ENCODE results near the gene RGS12. TPM values are rescaled to one million over a fixed set of nuclear protein-coding genes. Genes with fewer than 3 reads are reported as not detected.

RGS12 gene
- total RNA-seq, 1 donor from 2014 or later: 21.9 TPM

DNA sequence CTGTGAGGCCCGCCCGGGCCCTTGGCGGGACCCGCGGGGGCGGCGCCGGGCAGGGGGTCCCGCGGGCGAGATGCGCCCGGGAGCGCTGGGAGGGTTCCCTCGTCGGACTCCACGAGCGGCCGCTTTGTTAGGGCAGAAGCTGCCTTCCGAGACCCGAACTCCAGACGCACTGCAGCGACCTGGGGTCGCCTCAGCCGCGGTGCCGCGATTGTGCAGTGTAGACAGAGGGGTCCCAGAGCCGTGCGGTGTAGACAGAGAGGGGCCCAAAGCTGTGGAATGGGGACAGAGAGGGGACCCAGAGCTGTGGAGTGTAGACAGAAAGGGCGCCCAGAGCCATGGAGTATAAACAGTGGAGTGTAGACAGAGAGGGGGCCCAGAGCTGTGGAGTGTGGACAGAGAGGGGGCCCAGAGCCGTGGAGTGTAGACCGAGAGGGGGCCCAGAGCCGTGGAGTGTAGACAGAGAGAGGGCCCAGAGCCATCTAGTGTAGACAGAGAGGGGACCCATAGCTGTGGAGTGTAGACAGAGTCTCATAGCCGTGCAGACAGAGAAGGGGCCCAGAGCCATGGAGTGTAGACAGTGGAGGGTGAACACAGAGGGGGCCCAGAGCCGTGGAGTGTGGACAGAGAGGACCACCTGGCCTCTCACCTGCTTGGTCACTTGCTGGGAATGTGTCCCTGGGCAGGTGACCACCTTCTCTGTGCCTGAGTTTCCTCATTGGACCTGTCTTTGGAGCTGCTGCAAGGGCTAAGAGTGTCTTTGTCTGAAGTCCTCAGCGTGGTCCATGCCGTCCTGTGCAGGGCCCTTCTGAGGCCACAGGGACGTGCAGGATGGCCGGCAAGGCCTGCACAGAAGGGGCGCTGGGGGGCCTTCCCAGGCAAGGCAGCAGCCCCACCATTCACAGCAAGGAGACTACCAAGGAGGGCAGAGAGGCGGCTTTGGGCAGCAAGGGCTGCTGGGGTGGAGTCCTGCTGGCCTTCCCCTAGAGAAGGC is 875 bp downstream of the RGS12 start:
- H3K9ac ChIP-seq (ENCODE audit: low read length): peak overlapping the region; percentile 95
- H3K79me2 ChIP-seq (ENCODE audit: insufficient read depth, low read length): peaks cover 52% of the 10 kb centered on the region
- H2AFZ ChIP-seq (ENCODE audit: low read depth, low read length): peak overlapping the region; percentile 66
- Mint-ChIP-seq H3K9me3 (ENCODE audit: unreplicated experiment) (peaks cover 4% of the 10 kb centered on the region), H3K36me3 (ENCODE audit: low read depth, unreplicated experiment) (peaks cover 3% of the 10 kb centered on the region), H3K4me3 (ENCODE audit: unreplicated experiment) (peak overlapping the region; percentile 90), H3K4me1 (ENCODE audit: low read depth, unreplicated experiment) (peaks cover 5% of the 10 kb centered on the region), H3K27me3 (ENCODE audit: low read depth, unreplicated experiment) (peaks cover 8% of the 10 kb centered on the region), H3K27ac (ENCODE audit: unreplicated experiment) (peak overlapping the region; percentile 58)
- FAIRE-seq (no peak), DNase-seq (ENCODE audit: low read depth) (no peak)
- H3K27me3 ChIP-seq (ENCODE audit: insufficient read depth, low read length): no peaks in the 10 kb centered on the region
- H3K4me2 ChIP-seq (ENCODE audit: low read length): peak overlapping the region; percentile 99
- peak overlapping the region; percentile 66 for H3K27ac ChIP-seq (ENCODE audit: low read depth, low read length)
- no peaks in the 10 kb centered on the region for H3K36me3 ChIP-seq (ENCODE audit: insufficient read depth, low read length)
- H3K4me1 ChIP-seq (ENCODE audit: insufficient read depth, low read length): peaks cover 16% of the 10 kb centered on the region
- H3K9me3 ChIP-seq (ENCODE audit: insufficient read depth, low read depth, low read length): peaks cover 4% of the 10 kb centered on the region
- H4K20me1 ChIP-seq (ENCODE audit: insufficient read depth, low read length): peaks cover 41% of the 10 kb centered on the region
- peak overlapping the region; percentile 84 for H3K4me3 ChIP-seq (ENCODE audit: insufficient read depth, low read depth, low read length)
- TF ChIP-seq, protein P1, sequence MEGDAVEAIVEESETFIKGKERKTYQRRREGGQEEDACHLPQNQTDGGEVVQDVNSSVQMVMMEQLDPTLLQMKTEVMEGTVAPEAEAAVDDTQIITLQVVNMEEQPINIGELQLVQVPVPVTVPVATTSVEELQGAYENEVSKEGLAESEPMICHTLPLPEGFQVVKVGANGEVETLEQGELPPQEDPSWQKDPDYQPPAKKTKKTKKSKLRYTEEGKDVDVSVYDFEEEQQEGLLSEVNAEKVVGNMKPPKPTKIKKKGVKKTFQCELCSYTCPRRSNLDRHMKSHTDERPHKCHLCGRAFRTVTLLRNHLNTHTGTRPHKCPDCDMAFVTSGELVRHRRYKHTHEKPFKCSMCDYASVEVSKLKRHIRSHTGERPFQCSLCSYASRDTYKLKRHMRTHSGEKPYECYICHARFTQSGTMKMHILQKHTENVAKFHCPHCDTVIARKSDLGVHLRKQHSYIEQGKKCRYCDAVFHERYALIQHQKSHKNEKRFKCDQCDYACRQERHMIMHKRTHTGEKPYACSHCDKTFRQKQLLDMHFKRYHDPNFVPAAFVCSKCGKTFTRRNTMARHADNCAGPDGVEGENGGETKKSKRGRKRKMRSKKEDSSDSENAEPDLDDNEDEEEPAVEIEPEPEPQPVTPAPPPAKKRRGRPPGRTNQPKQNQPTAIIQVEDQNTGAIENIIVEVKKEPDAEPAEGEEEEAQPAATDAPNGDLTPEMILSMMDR (IDR thresholded peaks at IDR 0.05; ENCODE audit: insufficient read depth, low read depth, low read length): no peak
- no peak for TF ChIP-seq EZH2 (IDR thresholded peaks at IDR 0.05; ENCODE audit: insufficient read depth, low read length)

- no peak for TF ChIP-seq EZH2 (IDR thresholded peaks at IDR 0.05; ENCODE audit: insufficient read depth, low read length)
- TF ChIP-seq, protein P1 (IDR thresholded peaks at IDR 0.05; ENCODE audit: insufficient read depth, low read depth, low read length): no peak
- Histone ChIP-seq H3K4me1 (ENCODE audit: insufficient read depth, low read length) (peaks cover 16% of the 10 kb centered on the region), H3K9ac (ENCODE audit: low read length) (no peak overlapping the region), H3K27ac (ENCODE audit: low read depth, low read length) (no peak overlapping the region), H3K27me3 (ENCODE audit: insufficient read depth, low read length) (no peaks in the 10 kb centered on the region), H2AFZ (ENCODE audit: low read depth, low read length) (no peak overlapping the region), H3K4me2 (ENCODE audit: low read length) (peak overlapping the region; percentile 99), H3K4me3 (ENCODE audit: insufficient read depth, low read depth, low read length) (no peak overlapping the region), H3K79me2 (ENCODE audit: insufficient read depth, low read length) (peaks cover 61% of the 10 kb centered on the region), H3K9me3 (ENCODE audit: insufficient read depth, low read depth, low read length) (peaks cover 4% of the 10 kb centered on the region), H3K36me3 (ENCODE audit: insufficient read depth, low read length) (no peaks in the 10 kb centered on the region), H4K20me1 (ENCODE audit: insufficient read depth, low read length) (peaks cover 50% of the 10 kb centered on the region)
- H3K4me1 Mint-ChIP-seq (ENCODE audit: low read depth, unreplicated experiment): peaks cover 6% of the 10 kb centered on the region
- peaks cover 3% of the 10 kb centered on the region for H3K36me3 Mint-ChIP-seq (ENCODE audit: low read depth, unreplicated experiment)
- peaks cover 8% of the 10 kb centered on the region for H3K27me3 Mint-ChIP-seq (ENCODE audit: low read depth, unreplicated experiment)
- no peak for FAIRE-seq
- H3K4me3 Mint-ChIP-seq (ENCODE audit: unreplicated experiment): peak overlapping the region; percentile 90
- H3K9me3 Mint-ChIP-seq (ENCODE audit: unreplicated experiment): peaks cover 6% of the 10 kb centered on the region
- no peak for DNase-seq (ENCODE audit: low read depth)
- H3K27ac Mint-ChIP-seq (ENCODE audit: unreplicated experiment): peak overlapping the region; percentile 58
Measured at GRCh38 chr4:3294401-3295241, 1.8 kb downstream of the RGS12 start.
